Skeletal muscle tissue (tissue), 4 donors: Measurements from ENCODE around the gene WDR55. TPM values are rescaled to one million over a fixed set of nuclear protein-coding genes. Genes with fewer than 3 reads are reported as not detected.
"Not testable (repeated sequence)": the region's sequence is repeated elsewhere in the genome, so short reads cannot be mapped to it uniquely, and the experiment has no call there.

ENCODE experiments used
- H3K27ac ChIP-seq: one replicate; pipeline ENCODE4 v1.7.0; 2013; ENCODE audit warnings: mild to moderate bottlenecking, low read depth, low read length, inconsistent platforms
- H3K27me3 ChIP-seq, 3 donors: one replicate each; pipeline ENCODE4 v1.7.0; 2013; ENCODE audit warnings: low read length in 3 of 3; ENCODE audit not compliant: control insufficient read depth in 3 of 3, insufficient read depth in 3 of 3
- H3K36me3 ChIP-seq, 3 donors: one replicate each; pipeline ENCODE4 v1.7.0; 2013; ENCODE audit warnings: low read length in 3 of 3; ENCODE audit not compliant: control insufficient read depth in 3 of 3, insufficient read depth in 3 of 3
- H3K4me1 ChIP-seq, 3 donors: one replicate each; pipeline ENCODE4 v1.7.0; 2013; ENCODE audit warnings: low read length in 3 of 3, mild to moderate bottlenecking in 3 of 3; ENCODE audit not compliant: control insufficient read depth in 3 of 3, insufficient read depth in 3 of 3
- H3K4me3 ChIP-seq, 3 donors: one replicate each; pipeline ENCODE4 v1.7.0; 2013; ENCODE audit warnings: low read length in 3 of 3
- H3K9ac ChIP-seq, 3 donors: one replicate each; pipeline ENCODE4 v1.7.0; 2013; ENCODE audit warnings: low read length in 3 of 3, mild to moderate bottlenecking in 3 of 3, moderate library complexity in 2 of 3, low read depth in 1 of 3
- H3K9me3 ChIP-seq, 3 donors: one replicate each; pipeline ENCODE4 v1.7.0; 2013; ENCODE audit warnings: low read length in 3 of 3; ENCODE audit not compliant: control insufficient read depth in 3 of 3
- total RNA-seq: library from RNA; depleted of rRNA; stranded (reverse); fragments of >200 nt; gene quantifications from one replicate; pipeline ENCODE4 v1.2.3, GENCODE V29; 2014
- donor health status: Osteomylitis.

The WDR55 gene
- total RNA-seq, 1 donor from 2014 or later = 9.4 TPM

DNA sequence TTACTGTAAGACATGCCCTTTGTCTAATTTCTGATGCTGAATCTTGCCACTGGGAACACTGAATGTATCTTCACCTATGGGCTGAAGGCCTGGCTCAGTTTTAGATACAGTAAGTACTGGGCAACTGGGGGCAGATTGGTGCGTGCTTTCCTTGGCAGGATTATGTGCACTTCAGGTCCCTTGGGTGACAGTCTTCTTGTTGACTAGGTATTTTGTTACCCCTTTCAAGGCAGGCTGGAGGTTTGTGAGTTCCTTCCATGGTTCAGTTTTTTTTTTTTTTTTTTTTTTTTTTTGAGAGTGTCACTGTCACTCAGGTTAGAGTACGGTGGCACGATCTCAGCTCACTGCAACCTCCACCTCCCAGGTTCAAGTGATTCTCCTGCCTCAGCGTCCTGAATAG is 43.1 kb downstream of the WDR55 start:
- Histone ChIP-seq H3K36me3 (peaks cover 21 to 35% (median 30%) of the 10 kb centered on the region in 3 donors), H3K9ac (no peak overlapping the region), H3K27me3 (no peaks in the 10 kb centered on the region), H3K4me3 (no peak overlapping the region), H3K9me3 (no peaks in the 10 kb centered on the region), H3K4me1 (peaks cover 2 to 4% (median 3%) of the 10 kb centered on the region in 3 donors), H3K27ac (no peak overlapping the region)

DNA sequence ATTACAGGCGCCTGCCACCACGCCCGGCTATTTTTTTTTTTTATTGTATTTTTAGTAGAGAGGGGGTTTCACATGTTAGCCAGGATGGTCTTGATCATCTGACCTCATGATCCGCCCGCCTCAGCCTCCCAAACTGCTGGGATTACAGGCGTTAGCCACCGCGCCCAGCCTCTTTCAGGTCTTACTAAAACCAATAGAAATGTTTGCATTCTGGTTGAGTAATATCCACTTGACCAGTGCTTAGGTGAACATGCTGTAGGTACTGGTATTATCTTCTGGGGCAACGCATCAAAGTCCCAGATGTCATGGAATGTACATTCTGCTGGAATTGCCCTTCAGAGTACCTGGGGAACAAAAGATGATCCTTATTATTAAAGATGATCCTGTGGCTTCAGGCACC is 44.1 kb downstream of the WDR55 start:
- peaks cover 18 to 28% (median 23%) of the 10 kb centered on the region in 3 donors for H3K36me3 ChIP-seq
- not testable (repeated sequence) for H3K9ac ChIP-seq, H3K9me3 ChIP-seq, H3K27ac ChIP-seq, H3K4me3 ChIP-seq, H3K4me1 ChIP-seq, H3K27me3 ChIP-seq

DNA sequence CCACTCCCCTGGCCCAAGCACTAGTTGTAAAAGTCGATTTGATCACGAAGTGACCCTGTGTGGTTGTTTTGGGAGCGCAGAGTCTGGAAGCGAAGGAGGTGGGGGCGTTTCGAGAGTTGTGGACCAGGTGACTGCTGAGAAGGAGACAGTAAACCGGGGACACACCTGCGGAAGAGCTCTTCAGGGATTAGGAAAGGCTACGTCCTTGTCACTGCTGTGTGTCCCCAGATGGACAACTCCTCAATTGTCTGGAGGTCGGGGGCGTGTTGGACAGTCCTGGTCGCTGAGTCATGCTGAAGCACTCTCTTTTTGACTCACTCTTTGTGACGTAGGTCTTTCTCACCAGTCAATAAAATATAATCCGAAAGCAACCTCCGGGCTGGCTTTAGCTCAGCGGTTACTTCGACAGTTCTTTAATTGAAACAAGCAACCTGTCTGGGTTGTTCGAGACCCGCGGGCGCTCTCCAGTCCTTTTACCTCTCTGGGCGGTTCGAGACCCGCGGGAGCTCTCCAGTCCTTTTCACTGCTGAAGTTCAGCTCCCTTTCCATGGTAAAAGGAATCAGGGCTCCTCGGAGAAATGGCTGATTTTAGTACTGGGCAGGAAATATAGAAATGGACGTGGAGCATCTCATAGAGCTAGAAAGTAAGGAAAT is 46.3 kb downstream of the WDR55 start:
- Histone ChIP-seq H3K27me3 (no peaks in the 10 kb centered on the region), H3K4me1 (peaks cover 2 to 4% (median 3%) of the 10 kb centered on the region in 3 donors), H3K9me3 (no peaks in the 10 kb centered on the region), H3K4me3 (peak overlapping the region; percentile 73 to 89 (median 84)), H3K9ac (peak overlapping the region; percentile 58 to 74 (median 63)), H3K36me3 (peaks cover 2 to 7% (median 2%) of the 10 kb centered on the region in 3 donors), H3K27ac (peak overlapping the region; percentile 95)

DNA sequence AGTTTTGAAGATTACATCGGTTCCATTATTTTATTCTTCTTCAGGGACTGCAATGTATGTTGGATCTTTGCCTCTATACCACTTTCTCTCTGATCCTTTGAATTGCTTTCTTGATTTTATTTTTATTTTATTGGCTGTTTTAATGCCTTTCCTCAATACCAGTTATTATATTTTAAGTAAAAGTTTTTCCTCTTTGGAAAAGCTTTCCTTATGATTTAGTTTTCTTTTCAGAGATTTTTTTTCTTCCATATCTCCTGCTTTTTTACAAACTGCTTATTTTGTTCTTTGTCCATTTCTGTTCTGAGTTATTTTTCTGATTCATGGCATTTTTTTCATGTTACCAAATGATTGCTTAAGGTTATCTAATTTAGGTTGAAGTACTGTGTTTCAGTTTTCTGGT is 47.1 kb downstream of the WDR55 start:
- Histone ChIP-seq H3K36me3 (peaks cover 0 to 2% (median 0%) of the 10 kb centered on the region in 3 donors), H3K4me3 (no peak overlapping the region), H3K4me1 (peaks cover 2 to 4% (median 3%) of the 10 kb centered on the region in 3 donors), H3K9ac (no peak overlapping the region), H3K27ac (no peak overlapping the region), H3K9me3 (no peaks in the 10 kb centered on the region), H3K27me3 (no peaks in the 10 kb centered on the region)

DNA sequence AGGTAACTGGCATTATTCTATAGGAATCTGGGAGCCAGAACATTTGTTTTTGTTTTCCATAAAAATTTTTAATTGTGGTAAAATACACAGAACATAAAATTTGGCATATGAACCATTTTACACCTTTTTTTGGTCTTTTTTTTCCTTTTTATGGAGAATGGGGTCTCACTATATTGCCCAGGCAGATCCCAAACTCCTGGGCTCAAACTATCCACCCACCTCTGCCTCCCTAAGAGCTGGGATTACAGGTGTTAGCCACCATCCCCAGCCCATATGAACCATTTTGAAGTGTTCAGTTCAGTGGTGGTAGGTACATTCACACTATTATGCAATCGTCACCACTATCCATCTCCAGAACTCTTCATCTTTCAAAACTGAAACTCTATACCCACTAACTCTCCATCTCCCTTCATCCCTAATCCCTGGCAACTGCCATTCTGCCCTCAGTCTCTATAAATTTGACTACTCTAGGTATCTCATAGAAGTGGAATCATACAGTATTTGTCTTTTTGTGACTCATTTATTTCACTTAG is 48.9 kb downstream of the WDR55 start:
- H3K9ac ChIP-seq = no peak overlapping the region
- H3K27me3 ChIP-seq = no peaks in the 10 kb centered on the region
- H3K9me3 ChIP-seq = no peaks in the 10 kb centered on the region
- H3K27ac ChIP-seq = no peak overlapping the region
- H3K4me3 ChIP-seq = no peak overlapping the region
- no peaks in the 10 kb centered on the region for H3K36me3 ChIP-seq
- H3K4me1 ChIP-seq = peaks cover 2 to 4% (median 3%) of the 10 kb centered on the region in 3 donors

DNA sequence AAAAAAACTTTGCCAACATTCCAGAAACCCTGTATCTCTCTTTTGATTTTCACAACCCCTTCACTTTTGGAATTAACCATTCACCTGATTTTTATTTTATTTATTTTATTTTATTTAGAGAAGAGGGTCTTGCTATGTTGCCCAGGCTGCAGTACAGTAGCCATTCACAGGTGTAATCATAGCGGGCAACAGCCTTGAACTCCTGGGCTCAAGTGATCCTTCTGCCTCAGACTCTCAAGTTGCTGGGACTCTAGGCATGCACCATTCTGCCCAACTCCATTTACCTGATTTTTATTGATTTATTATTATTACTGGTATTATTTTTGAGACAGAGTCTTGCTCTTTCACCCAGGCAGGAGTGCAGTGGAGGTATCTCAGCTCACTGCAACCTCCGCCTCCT is 51.5 kb downstream of the WDR55 start:
- not testable (repeated sequence) for H3K9me3 ChIP-seq, H3K27me3 ChIP-seq, H3K36me3 ChIP-seq, H3K4me3 ChIP-seq, H3K9ac ChIP-seq, H3K27ac ChIP-seq, H3K4me1 ChIP-seq

DNA sequence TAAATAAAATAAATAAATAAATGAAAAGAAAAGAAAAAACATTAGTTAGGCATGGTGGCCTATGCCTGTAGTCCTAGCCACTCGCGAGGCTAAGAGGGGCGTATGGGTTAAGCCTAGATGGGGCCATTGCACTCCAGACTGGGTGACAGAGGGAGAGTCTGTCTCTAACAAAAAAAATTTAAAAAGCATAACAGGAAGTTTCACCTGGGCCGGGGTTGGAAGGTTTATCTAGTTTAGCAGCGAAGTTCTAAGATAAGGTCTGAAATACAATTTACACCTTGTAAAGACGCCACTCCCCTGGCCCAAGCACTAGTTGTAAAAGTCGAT is 53.5 kb downstream of the WDR55 start:
- Histone ChIP-seq H3K27me3 (no peaks in the 10 kb centered on the region), H3K9me3 (no peaks in the 10 kb centered on the region), H3K9ac (no peak overlapping the region), H3K27ac (no peak overlapping the region), H3K4me1 (no peaks in the 10 kb centered on the region), H3K36me3 (no peaks in the 10 kb centered on the region), H3K4me3 (no peak overlapping the region)

DNA sequence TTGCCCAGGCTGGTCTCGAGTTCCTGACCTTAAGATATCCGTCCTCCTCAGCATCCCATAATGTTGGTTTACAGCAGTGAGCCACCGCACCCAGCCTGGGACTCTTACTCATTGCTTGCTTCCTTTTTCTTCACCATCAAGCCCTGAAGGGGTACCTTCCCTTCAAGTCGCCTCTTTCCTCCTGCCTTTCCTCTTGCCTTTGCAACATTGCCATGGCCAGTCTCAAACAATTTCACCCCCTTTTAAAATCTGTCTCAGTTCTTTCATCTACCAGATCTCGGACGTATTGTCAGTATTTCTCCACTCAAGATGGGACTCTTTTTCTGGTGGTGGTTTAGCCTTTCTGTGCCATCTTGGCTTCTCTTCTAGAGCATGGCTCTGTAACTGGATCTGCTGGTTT is 56.0 kb downstream of the WDR55 start:
- H3K4me1 ChIP-seq, H3K27me3 ChIP-seq, H3K9ac ChIP-seq, H3K4me3 ChIP-seq, H3K36me3 ChIP-seq, H3K9me3 ChIP-seq, H3K27ac ChIP-seq: not testable (repeated sequence)

DNA sequence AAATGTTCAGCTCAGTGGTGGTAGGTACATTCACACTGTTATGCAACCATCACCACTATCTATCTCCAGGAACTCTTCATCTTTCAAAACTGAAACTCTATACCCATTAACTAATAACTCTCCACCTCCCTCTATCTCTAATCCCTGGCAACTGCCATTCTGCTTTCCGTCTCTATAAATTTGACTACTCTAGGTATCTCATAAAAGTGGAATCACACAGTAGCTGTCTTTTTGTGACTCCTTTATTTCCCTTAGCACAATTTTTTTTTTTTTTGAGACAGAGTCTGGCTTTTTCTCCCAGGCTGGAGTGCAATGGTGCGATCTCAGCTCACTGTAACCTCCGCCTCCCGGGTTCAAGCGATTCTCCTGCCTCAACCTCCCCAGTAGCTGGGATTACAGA is 56.7 kb downstream of the WDR55 start:
- not testable (repeated sequence) for H3K9ac ChIP-seq, H3K9me3 ChIP-seq, H3K4me1 ChIP-seq, H3K27me3 ChIP-seq, H3K27ac ChIP-seq, H3K4me3 ChIP-seq, H3K36me3 ChIP-seq
